Activated naive CD4-positive, alpha-beta T cell treated with anti-CD3 and anti-CD28 coated beads, Interleukin-2, amount 50 U/mL, for 16 hours (primary cell): ENCODE data around the gene PLA2G2A.
"Not testable (repeated sequence)": the region's sequence is repeated elsewhere in the genome, so short reads cannot be mapped to it uniquely, and the experiment has no call there.

ENCODE experiments used
- DNase-seq: peaks from one replicate; pipeline ENCODE4 v3.0.0-alpha.2; 2020

PLA2G2A gene

DNA sequence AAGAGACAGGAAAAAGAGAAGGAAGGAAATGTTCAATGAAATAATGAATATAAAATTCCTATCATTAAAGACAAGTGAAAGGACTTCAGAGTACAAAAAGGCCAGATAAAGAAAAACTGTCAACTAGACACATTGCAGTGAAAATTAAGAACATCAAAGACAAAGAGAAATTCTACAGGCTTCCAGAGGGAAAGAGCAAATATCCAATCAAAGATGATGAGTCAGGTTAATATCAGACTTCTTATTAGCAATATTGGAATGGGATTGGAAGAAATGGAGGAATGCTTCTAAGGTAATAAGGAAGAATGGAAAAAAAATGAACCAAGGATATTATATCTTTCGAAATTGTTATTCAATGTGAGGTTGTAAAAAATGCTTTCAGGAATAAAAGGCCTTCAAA lies 7.8 kb downstream of the PLA2G2A start:
- no peak for DNase-seq

DNA sequence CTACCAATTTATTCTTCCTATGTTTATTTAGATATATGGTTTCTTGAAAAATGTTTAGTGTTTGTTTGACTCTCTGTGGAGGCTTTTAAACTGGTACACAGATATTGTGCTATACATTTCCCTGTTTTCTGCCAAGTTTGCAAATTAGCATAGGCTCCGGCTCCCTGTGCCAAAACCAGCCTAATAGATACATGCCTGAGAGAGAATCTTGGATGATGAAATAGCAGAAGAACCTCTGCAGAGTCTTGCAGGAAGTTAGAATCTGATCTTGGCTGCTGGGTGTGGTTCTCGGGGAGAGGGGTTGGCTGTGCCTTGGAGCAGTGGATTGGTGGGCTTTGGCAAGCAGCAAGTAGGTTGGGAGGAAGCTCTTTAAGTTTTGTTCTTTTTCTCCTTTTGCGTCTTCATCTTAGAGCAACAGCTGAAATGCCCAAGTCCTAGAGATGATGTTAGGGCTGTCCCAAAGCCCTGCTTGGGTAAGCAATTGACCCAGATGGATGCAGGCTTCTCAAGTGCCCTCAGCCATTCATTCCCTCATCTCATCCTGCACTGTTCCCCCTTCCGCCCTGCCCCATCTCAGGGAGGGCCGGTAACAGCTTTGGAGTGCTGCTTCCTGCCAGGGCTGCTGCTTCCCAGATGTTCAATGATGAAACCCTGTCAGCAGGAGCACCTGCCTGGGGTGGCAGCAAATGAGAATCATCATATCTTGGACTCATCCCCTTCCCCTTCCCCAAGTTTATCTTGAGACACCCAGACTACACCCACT lies 9.3 kb downstream of the PLA2G2A start:
- DNase-seq, result no peak

DNA sequence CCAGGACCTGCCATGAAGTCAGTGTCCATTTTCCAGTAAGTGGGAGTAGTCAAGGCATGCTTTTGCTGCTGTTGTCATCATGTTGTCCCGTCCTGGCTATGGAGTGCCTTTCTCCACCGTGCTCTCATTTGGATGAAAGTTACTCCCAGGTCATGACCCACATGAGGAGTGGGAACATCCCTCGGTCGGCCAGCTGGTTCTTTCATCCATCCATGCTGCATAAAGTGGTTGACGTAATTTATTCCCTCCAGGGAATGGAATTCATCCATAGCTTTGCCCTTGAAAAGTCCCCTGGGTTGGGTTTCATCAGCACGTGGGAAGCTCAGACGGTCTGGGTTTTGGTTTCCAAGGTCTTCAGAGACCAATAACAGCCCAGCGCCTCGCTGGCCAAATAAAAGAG lies 11.6 kb downstream of the PLA2G2A start:
- no peak for DNase-seq

DNA sequence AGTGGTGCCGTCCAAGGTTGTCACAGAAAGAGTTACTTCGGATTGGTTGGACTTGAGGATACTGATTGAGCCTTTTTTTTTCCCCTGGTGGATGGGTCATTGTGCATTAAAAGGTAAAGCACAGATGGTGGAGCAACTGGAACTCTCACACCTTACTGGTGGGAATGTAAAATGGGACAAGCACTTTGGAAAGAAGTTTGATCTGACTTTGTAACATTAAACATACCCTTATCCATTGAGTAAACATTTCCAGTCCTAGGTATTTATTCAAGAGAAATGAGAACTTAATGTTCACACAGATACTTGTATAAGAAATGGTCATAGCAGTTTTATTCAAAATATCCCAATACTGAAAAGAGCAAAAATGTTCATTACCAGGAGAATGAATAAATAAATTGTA lies 14.9 kb downstream of the PLA2G2A start:
- DNase-seq, result no peak

DNA sequence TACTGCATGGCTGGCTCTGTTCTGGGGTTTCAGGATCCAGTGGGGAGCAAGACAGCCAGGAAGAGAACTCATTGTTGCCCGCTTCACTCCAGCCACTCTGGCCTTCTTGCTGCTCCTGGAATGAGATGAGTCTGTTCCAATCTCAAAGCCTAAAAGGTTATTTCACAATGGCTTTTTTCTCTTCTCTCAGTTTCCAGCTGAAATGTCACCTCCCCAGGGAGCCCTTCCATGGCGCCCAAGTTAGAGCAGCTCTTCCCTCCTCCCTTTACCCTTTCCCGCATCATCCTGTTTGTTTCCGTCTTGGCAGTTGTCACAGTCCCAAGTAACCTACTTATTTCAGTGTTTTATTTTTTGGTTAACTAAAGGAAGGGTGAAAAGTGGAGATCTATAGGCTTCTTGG lies 15.8 kb downstream of the PLA2G2A start:
- DNase-seq, result no peak

DNA sequence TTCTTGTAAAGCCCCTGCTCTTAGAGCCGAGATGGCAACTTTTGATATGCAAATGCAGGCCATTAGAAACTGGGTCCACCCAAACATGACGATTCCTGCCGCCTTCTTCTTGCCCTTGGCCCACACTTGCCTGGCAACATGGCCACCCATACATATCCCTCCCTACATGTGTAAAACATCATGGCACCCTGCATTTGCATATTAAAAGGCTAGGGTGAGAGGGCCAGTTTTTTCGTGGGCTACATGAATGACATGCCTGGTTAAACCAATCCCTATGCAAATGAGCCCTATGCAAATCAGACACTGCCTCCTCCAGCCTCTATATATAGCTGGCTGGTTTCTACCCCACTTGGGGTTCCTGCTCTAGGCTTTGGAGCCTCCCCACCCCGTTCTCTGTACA lies 18.8 kb downstream of the PLA2G2A start:
- DNase-seq, result no peak

DNA sequence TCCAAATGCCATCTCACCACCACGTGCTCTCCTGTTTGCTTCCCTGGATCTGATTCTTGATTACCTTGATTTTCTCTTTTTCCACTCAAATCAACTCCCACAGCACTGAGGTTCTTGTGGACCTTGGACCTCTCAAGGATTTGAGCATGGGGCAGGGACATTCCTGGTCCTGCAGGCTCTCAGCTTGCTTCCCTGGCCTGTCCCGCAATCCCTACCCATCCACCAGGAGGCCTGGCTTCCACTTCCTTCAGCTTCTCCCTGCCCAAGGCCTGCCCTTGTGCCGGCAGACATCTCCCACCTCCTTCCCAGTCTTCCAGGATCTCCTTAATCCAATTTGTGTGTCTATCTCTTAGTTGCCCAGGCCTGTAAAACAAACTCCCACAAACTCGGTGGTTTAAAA lies 21.6 kb downstream of the PLA2G2A start:
- DNase-seq, result no peak

DNA sequence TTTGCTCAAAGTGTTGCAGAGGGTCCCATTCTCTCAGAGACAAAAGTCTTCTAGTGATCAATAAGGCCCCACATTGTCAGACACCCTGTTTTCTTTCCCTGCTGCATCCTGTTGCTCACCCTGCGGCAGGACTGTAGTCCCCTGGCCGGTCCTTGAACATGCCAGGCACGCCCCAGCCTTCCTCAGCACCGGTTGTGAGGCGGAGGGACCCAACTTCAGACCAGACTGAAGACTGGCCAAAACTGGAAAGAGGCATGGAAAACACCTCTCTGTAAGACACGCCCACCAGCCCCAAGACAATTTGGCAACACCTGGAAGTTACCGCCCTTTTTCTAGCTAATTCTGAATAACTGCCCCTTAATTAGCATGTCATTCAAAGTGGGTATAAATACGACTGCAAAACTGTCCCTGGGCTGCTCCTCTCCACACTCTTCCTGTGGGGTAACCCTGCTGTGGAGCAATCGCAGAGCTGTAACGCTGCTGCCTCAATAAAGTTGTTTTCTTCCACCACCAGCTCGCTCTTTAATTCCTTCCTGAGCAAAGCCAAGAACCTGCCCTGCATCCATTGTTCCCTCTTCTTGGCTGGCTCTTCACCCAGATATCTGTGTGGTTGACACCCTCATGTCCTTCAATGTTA lies 23.8 kb downstream of the PLA2G2A start:
- DNase-seq, result no peak

DNA sequence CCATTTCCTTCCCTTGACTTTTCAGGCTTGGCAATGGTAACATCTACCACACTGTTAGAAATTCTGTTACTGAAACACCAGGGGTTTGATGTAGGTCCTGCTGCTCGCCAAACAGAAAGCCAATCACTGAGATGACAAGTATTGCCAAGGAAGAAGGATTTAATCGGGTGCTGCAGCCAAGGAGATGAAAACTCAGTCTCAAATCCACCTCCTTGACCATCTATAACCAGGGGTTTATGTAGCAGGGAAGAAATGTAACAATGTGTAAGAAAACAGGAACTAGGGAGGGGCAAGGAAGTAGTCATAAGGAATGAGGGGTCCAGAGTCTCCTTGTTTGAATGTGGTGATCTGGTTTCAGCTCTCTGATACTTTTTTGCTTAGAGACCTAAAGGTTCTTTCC lies 25.4 kb downstream of the PLA2G2A start:
- DNase-seq, result no peak

DNA sequence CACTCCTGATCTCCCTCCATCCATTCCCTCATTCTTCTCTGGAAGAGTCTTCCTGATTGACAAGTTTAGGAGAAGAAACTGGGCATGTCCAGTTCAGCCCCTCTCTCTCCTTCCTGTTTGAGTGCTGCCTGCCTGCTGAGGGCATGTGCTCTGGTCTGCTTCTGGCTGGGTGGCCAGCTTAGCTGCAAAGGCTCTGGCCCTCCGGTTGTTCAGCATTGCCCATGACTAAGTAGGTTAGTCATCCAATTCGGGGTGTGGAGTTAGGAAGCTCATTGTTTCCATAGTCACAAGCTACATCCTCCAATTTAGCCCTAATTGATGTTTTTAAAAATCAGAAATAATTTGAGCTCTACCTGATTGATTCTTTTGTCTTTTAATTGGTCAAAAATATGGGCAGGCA lies 30.4 kb downstream of the PLA2G2A start:
- DNase-seq, result no peak

DNA sequence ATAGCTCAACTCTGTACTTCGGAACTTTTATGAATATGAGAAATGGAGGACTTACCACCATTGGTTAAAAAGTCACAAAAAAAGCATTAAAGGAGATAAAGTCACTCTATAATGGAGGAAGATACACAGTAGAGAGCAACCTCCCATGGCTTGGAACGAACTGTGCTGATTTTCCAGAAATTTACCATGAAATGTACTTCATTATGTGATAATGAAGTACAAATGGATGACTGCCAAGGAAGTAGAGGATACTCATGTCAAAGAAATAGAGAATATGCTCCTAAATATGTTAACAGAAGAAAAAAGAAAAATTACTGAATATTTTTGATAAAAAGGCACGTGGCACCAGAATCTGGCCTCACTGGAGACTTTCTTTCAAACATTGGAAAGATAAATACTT lies 32.4 kb downstream of the PLA2G2A start:
- no peak for DNase-seq

DNA sequence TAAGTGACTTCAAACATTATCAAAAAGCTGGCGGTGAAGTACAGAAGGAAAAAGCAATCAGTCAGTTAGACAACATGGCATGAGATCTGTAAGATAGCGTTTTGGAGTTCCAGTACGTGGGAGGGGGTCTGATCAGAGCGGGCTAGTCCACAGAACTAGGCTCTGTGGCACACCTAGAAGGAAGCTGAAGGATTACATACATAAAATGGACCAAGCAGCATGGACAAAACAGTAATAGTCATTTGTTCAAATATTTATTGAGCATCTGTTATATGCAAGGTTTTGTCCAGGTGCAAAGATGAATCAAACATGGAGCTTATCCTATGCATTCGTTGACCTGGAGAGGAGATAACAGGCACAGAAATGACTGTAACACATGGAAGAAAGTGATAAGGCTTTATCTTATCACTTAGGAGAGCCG lies 33.1 kb downstream of the PLA2G2A start:
- no peak for DNase-seq

DNA sequence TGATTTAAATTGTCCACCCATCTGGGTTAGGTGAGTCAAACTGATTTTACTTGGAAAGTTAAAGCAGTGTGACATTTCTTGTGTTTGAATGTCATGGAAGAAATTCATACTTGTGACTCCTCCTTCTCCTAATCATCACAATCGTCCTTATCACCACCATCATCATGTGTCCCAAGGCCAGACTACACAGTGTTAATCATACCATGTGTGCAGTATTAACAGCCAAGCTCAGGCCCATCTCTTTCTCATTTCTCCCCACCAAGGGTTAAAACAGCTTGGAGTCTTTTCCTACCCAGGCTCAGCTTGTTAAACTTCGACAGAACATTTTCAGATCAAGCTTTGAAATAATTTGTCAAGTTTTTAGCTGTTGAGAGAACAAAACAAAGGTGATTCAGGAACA lies 33.5 kb downstream of the PLA2G2A start:
- no peak for DNase-seq

DNA sequence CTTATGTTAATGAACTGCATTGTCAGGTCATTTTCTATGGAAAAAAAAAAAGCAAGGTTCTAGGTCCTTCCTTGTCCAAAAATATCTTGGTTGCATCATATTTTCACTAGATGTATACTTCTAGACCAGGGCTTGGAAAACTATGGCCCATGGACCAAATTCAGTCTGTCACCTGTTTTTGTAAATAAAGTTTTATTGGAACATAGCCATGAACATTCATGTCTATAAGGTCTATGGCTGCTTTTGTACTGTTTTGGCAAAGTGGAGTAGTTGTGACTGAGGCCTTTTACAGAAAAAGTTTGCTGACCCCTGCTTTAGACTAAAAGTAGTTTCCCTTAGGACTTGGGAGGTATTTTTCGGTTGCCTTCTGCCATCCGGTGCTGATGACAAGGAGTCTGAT lies 36.8 kb downstream of the PLA2G2A start:
- no peak for DNase-seq

DNA sequence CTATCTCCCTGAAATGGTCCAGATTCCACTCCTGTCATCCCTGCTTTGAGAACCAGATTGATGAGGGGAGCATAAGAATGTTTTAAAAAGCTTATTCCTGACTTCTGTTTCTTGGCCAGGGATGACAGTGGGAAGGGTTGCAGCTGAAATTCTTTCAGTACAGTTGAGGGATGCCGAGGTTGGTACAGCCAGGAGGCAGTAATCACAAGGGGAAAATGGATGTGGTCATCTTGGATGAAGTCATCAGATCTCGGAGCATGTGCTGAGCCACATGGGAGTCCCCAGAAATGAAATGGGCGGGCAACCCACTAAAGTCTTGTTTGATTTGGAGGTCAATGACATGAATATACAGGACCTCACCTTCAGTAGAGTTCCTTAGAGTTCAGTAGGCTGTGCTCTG lies 37.3 kb downstream of the PLA2G2A start:
- no peak for DNase-seq

DNA sequence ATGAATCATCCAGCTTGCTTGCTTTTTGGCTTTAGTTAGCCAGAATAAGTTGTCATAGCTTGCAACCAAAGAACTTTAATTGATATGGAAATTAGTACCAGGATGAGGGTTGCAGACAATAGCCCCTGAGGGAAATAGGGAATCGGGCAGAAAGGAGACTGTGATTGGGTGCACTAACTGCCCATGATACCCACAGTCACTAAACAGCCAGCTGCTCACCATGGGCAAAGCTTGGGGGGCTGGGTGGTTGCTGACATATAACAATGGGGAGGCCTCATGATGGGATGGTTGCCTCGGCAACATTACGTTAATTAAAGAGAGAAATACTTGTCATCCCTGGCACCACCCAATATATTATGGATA lies 38.2 kb downstream of the PLA2G2A start:
- no peak for DNase-seq

DNA sequence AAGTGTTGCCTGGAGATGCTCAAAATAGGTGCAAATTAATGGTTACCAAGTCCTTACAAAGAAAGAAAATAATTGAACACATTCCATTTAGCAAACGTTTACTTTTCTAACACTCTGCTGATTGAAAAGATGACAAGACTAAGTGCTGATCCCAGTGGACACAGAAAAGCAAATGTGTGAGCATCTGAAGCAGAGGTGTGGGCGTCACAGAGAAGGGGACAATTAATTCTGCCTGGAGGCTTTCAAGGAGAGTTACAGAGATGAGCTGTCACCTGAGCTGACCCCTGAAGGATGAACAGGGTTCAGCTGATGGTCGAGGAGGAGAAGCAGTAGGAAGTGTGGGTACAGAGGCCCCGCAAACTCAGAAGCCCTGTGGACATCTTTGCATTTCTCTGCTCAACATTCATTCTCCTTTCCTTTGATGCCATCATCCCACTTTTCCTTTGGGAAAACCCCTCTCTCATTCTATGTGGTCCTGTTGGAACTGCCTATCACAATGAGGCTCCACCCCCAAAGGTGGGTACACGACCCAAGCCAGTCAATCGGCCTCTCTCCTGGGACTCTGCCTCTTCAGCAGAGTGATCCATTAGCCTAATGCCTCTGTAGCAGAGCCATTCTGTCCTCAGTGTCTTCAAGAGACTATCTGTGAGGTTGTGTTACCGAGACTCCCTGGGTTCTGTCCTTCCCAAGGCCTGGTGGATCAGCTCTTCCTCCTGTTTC lies 38.8 kb downstream of the PLA2G2A start:
- DNase-seq, result no peak

DNA sequence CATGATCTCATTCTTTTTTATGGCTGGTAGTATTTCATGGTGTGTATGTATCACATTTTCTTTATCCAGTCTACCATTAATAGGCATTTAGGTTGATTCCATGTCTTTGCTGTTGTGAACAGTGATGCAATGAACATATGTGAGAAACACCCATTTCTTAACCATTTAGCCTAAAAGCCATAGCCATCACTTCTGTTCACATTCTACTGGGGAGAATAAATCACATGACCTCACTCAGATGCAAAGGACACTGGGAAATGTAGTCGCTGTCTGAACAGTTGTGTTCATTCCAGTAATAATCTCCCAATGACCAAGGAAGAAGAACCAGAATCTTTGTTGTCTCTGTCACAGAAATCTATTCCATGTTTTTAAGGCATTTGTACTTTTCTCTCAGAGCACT lies 40.9 kb downstream of the PLA2G2A start:
- no peak for DNase-seq

DNA sequence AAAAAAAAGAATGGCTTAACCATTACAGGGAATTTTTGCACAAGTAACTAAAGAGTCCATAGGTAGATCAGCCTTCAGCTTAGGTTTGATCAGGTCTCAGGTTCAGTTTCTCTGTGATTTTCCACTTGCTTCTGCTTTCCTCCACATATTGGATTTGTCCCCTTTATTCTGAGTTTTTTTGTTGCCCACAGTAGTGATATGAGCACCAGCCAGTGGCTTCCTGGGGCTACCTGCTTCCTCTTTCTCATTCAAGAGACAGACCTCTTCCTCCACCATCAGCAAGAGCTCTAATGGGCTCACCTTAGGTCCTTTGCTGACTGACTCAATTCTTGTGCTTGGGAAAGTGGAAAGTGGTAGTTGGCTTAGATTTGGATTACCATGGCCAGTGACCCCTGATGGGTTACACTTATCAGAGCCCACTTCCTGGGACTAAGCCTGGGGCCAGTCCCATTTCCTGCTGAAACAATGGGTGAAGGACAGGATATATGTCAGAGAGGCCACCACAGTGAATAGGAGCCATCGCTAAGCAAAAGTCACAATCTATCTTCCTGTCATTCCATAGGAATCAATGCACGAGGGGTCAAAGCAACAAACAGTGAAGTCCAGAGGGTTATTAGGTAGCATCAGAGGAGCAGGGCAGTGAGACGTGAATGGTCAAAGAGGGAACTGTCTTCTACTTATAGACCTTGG lies 43.2 kb downstream of the PLA2G2A start:
- DNase-seq, result no peak

DNA sequence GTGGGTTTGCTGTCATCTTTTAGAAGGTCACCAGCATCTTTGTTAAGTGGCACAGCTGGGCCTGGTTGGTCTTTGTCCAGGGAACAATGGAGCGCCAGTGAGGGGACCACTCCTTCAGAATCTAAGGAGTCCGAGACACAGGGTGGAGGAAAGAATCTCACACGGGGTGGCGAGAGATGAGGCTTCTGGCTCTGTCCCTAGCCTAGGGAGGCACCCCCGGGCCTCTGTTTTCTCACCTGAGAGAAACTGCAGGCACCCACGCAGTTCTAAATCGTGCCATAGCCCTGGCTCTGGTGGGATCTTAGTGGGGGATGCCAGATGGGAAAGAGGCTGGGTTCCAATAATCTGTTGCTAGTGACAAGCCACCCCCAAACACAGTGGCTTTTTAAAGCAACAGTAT lies 45.1 kb downstream of the PLA2G2A start:
- no peak for DNase-seq

DNA sequence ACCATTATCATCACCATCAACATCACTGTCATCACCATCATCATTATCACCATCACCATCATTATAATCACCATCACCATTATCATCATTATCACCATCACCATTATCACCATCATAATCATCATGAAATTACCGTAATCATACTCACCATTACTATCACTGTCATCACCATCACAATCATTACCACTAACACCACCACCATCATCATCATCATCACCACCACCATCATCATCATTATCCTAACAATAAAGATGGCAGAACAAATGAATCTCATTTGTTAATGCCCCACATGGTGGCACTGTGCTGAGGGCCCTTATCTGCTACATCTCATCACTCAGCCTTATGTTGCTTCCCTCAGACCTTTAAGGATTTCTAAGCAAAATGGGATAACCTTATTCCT lies 46.6 kb downstream of the PLA2G2A start:
- DNase-seq, result no peak

DNA sequence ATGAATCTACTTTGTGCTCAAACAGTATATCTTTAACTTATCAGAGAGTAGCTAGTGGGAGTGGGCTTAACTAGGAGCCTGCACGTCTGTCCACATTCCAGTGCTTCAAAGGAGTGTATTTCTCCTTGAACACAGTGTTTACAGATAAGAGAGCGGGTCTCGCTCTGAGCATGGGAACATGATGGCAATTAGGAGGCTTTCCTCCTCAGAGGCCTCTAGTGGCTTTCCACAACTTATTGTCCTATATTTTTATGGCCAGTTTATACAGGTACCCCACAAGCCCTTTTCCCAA lies 52.3 kb downstream of the PLA2G2A start:
- not testable (repeated sequence) for DNase-seq

DNA sequence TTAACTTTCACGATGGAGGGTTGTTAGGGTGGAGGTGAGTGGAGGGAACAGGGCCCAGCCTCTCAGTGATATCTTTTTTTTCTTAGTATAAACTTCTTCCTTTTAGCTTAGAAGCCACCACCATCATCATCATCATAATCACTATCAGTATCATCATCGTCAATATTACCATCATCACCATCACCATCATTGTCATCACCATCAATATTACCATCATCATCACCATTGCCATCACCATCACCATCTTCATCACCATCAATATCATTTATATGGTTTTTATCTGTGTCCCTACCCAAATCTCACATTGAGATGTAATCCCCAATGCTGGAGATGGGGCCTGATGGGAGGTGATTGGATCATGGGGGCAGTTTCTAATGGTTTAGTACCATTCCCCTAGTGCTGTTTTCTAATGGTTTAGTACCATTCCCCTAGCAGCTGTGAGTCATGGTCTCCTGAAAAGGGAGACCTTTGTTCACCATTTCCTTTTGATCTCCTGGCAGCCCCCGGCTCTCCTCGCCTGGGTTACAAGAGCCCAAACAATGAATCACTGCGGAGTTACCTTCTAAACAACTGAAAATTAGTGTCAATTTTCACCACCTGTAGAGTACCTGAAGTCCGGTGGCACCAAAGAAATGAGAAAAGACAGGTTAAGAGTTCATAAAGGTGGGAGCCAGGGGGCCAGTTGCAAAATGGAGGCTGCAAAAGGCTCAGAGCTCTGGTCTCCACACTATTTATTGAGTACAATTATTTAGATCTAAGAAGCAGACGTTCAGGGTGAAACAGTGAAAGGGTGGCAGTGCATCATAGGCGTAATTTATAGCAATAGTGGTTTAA lies 52.9 kb downstream of the PLA2G2A start:
- no peak for DNase-seq
